Caco-2 (cell line): Measurements from ENCODE around the gene MAPKAP1. TPM values are rescaled to one million over a fixed set of nuclear protein-coding genes. Genes with fewer than 3 reads are reported as not detected.

ENCODE experiments used
- BruUV-seq: library from RNA; stranded (reverse); fragments of 400-500 nt; replicated peaks from 2 replicates; lab custom pipeline; 2021; lab: Mats Ljungman, UMichigan
- CTCF ChIA-PET: fragments of 300-600 bp; sonication (Branson Sonifier 250); formaldehyde crosslinking; loops from one replicate; lab custom pipeline; 2022; ENCODE audit warnings: antibody characterized with exemption; lab: Charles Lee
- POLR2A ChIA-PET: fragments of 300-600 bp; sonication (Branson Sonifier 250); formaldehyde crosslinking; loops from one replicate; lab custom pipeline; 2022; ENCODE audit warnings: antibody characterized with exemption; lab: Charles Lee
- DNase-seq, 2 experiments: peaks; one replicate each; pipeline versions ENCODE4 v3.0.0 to v3.0.0-alpha.2; 2020 to 2022
- H3K27me3 ChIP-seq: replicated peaks from 2 replicates; pipeline ENCODE4 v1.6.0; 2011; ENCODE audit warnings: low read length; ENCODE audit not compliant: control insufficient read depth, insufficient read depth
- H3K36me3 ChIP-seq: 2 replicates; pipeline ENCODE4 v1.5.1; 2011; ENCODE audit warnings: low read length; ENCODE audit not compliant: control insufficient read depth, insufficient read depth
- H3K4me1 ChIP-seq: fragments of 250-450 bp; sonication (Bioruptor Pico); 2 replicates; pipeline ENCODE4 v1.5.1; 2020; ENCODE audit warnings: mild to moderate bottlenecking
- H3K4me3 ChIP-seq: 2 replicates; pipeline ENCODE4 v1.5.1; 2011; ENCODE audit warnings: low read depth, mild to moderate bottlenecking, control low read depth, low read length
- H3K9me3 ChIP-seq: fragments of 250-450 bp; sonication (Bioruptor Pico); 2 replicates; pipeline ENCODE4 v1.5.1; 2020; ENCODE audit warnings: mild to moderate bottlenecking, moderate library complexity
- H3K27ac Mint-ChIP-seq: one replicate; pipeline ENCODE4 v1.8.0; 2022; ENCODE audit warnings: mixed read lengths; ENCODE audit not compliant: unreplicated experiment
- H3K27me3 Mint-ChIP-seq: one replicate; pipeline ENCODE4 v1.8.0; 2022; ENCODE audit warnings: mixed read lengths; ENCODE audit not compliant: insufficient read depth, unreplicated experiment
- H3K36me3 Mint-ChIP-seq: one replicate; pipeline ENCODE4 v1.8.0; 2022; ENCODE audit warnings: mild to moderate bottlenecking, mixed read lengths; ENCODE audit not compliant: insufficient read depth, unreplicated experiment
- H3K4me1 Mint-ChIP-seq: one replicate; pipeline ENCODE4 v1.8.0; 2022; ENCODE audit warnings: low read depth, mixed read lengths; ENCODE audit not compliant: unreplicated experiment
- H3K4me3 Mint-ChIP-seq: one replicate; pipeline ENCODE4 v1.8.0; 2022; ENCODE audit warnings: mild to moderate bottlenecking, moderate library complexity, mixed read lengths; ENCODE audit not compliant: unreplicated experiment
- H3K9me3 Mint-ChIP-seq: one replicate; pipeline ENCODE4 v1.8.0; 2022; ENCODE audit warnings: mixed read lengths; ENCODE audit not compliant: unreplicated experiment
- intact Hi-C: fragments of 100-400 bp; cut with micrococcal nuclease; formaldehyde crosslinking; loops from one replicate; pipeline ENCODE4 v1.10.0; 2022; ENCODE audit not compliant: unreplicated experiment
- total RNA-seq: library from RNA; stranded (reverse); gene quantifications from 2 replicates; pipeline ENCODE4 v1.2.3, GENCODE V29; 2022
- TF ChIP-seq, protein P1 (sequence below), 2 experiments: fragments of 200-600 bp in 1 of 2; IDR thresholded peaks; 1 replicate in 1 of 2; 2 replicates in 1 of 2; pipeline versions ENCODE4 v1.5.1 to v1.8.0; 2011 to 2022; ENCODE audit warnings: antibody characterized with exemption in 1 of 2, control low read depth in 1 of 2, inconsistent platforms in 1 of 2, low read depth in 1 of 2, low read length in 1 of 2, mild to moderate bottlenecking in 1 of 2, moderate library complexity in 1 of 2; ENCODE audit not compliant: insufficient read depth in 1 of 2, severe bottlenecking in 1 of 2, unreplicated experiment in 1 of 2

MAPKAP1 gene
- total RNA-seq, 1 experiment from 2014 or later, result 70.0 TPM

- intact Hi-C loops, result no loop called here
- H3K9me3 ChIP-seq, result no peaks in the 10 kb centered on the region
- Mint-ChIP-seq H3K36me3 (peaks cover 11% of the 10 kb centered on the region), H3K27me3 (no peaks in the 10 kb centered on the region), H3K9me3 (no peaks in the 10 kb centered on the region), H3K27ac (no peak overlapping the region), H3K4me3 (no peak overlapping the region), H3K4me1 (peaks cover 12% of the 10 kb centered on the region)
- H3K36me3 ChIP-seq, result no peaks in the 10 kb centered on the region
- H3K4me3 ChIP-seq, result no peak overlapping the region
- TF ChIP-seq, protein P1, sequence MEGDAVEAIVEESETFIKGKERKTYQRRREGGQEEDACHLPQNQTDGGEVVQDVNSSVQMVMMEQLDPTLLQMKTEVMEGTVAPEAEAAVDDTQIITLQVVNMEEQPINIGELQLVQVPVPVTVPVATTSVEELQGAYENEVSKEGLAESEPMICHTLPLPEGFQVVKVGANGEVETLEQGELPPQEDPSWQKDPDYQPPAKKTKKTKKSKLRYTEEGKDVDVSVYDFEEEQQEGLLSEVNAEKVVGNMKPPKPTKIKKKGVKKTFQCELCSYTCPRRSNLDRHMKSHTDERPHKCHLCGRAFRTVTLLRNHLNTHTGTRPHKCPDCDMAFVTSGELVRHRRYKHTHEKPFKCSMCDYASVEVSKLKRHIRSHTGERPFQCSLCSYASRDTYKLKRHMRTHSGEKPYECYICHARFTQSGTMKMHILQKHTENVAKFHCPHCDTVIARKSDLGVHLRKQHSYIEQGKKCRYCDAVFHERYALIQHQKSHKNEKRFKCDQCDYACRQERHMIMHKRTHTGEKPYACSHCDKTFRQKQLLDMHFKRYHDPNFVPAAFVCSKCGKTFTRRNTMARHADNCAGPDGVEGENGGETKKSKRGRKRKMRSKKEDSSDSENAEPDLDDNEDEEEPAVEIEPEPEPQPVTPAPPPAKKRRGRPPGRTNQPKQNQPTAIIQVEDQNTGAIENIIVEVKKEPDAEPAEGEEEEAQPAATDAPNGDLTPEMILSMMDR (IDR thresholded peaks at IDR 0.05; ENCODE audit: insufficient read depth in 1 of 2, low read depth in 1 of 2, low read length in 1 of 2, severe bottlenecking in 1 of 2, unreplicated experiment in 1 of 2), result no peak
- H3K4me1 ChIP-seq, result peaks cover 13% of the 10 kb centered on the region
- ChIA-PET CTCF (interaction anchor here (0.6 kb wide), 1 partner anchor 479 kb away, joined by 3 read pairs; no protein-coding TSS in a partner anchor), POLR2A (no interaction called here)
- DNase-seq, result no peak
- no TSS peak for BruUV-seq
- H3K27me3 ChIP-seq, result no peaks in the 10 kb centered on the region
Measured at GRCh38 chr9:125541840-125542243, 165.2 kb downstream of the MAPKAP1 start.

GRCh38 chr9:125540497-125540896 lies 166.5 kb downstream of the MAPKAP1 start:
- CTCF ChIA-PET, result no interaction called here
- no peak for DNase-seq
- POLR2A ChIA-PET, result no interaction called here
- Histone ChIP-seq H3K4me1 (peaks cover 13% of the 10 kb centered on the region), H3K9me3 (no peaks in the 10 kb centered on the region), H3K4me3 (no peak overlapping the region), H3K36me3 (no peaks in the 10 kb centered on the region), H3K27me3 (no peaks in the 10 kb centered on the region)
- peaks cover 11% of the 10 kb centered on the region for H3K36me3 Mint-ChIP-seq
- H3K27ac Mint-ChIP-seq, result no peak overlapping the region
- no TSS peak for BruUV-seq
- no peaks in the 10 kb centered on the region for H3K9me3 Mint-ChIP-seq
- H3K4me1 Mint-ChIP-seq, result peaks cover 12% of the 10 kb centered on the region
- no peak overlapping the region for H3K4me3 Mint-ChIP-seq
- H3K27me3 Mint-ChIP-seq, result no peaks in the 10 kb centered on the region
- TF ChIP-seq, protein P1 (IDR thresholded peaks at IDR 0.05; ENCODE audit: insufficient read depth in 1 of 2, low read depth in 1 of 2, low read length in 1 of 2, severe bottlenecking in 1 of 2, unreplicated experiment in 1 of 2), result no peak
- intact Hi-C loops, result no loop called here

DNA sequence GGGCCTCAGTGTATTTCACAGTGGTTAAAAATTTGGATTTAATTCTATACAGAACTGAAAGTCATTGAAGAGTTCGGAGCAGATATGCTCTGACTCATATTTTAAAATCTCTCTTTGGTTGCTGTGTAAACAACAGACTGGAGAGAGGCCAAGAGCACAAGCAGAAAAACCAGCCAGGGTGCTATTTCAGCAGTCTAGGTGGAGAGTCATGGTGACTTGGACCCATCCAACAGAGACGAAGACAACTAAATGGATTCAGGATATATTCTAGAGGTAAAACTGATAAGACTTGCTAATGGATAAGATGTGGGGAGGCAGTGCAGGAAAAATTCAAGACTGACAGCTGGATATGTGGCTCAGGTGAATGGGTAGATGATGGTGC lies 168.9 kb downstream of the MAPKAP1 start:
- H3K9me3 Mint-ChIP-seq, result no peaks in the 10 kb centered on the region
- H3K36me3 ChIP-seq, result no peaks in the 10 kb centered on the region
- CTCF ChIA-PET, result no interaction called here
- intact Hi-C loops, result loop anchor here (10.0 kb wide), 1 partner anchor 123 kb away; no protein-coding TSS in a partner anchor
- no peaks in the 10 kb centered on the region for H3K27me3 Mint-ChIP-seq
- no peak overlapping the region for H3K4me3 ChIP-seq
- POLR2A ChIA-PET, result no interaction called here
- BruUV-seq, result no TSS peak
- TF ChIP-seq, protein P1 (IDR thresholded peaks at IDR 0.05; ENCODE audit: insufficient read depth in 1 of 2, low read depth in 1 of 2, low read length in 1 of 2, severe bottlenecking in 1 of 2, unreplicated experiment in 1 of 2), result no peak
- no peaks in the 10 kb centered on the region for H3K27me3 ChIP-seq
- peaks cover 11% of the 10 kb centered on the region for H3K36me3 Mint-ChIP-seq
- DNase-seq, result peak; percentile 52 to 55
- H3K4me1 Mint-ChIP-seq, result peaks cover 12% of the 10 kb centered on the region
- H3K27ac Mint-ChIP-seq, result peak overlapping the region; percentile 14
- peaks cover 13% of the 10 kb centered on the region for H3K4me1 ChIP-seq
- H3K4me3 Mint-ChIP-seq, result peak overlapping the region; percentile 9
- H3K9me3 ChIP-seq, result no peaks in the 10 kb centered on the region
